ENCODE data around the gene TECTA. TPM values are rescaled to one million over a fixed set of nuclear protein-coding genes. Genes with fewer than 3 reads are reported as not detected.

The TECTA gene
- total RNA-seq: 0.87 TPM
- long read RNA-seq: 0 reads

GRCh38 chr11:121100943-121101342 is at the start of gene TECTA:
TSS of gene TECTA (plus strand) at chr11:121101243. CDS start at chr11:121102666, 1,423 bp downstream.
- no peaks in the 10 kb centered on the region for H3K27me3 ChIP-seq
- intact Hi-C loops (cut with DNase I): no loop called here
- H3K4me1 ChIP-seq: peaks cover 13% of the 10 kb centered on the region
- H3K36me3 ChIP-seq: no peaks in the 10 kb centered on the region
- no peak within 1 kb of the TSS for H3K4me3 ChIP-seq
- TF ChIP-seq CTCF (IDR thresholded peaks at IDR 0.05): no peak
- no peak within 1 kb of the TSS for H3K27ac ChIP-seq
- no peaks in the 10 kb centered on the region for H3K9me3 ChIP-seq
- DNase-seq: no peak
- no peak for ATAC-seq

GRCh38 chr11:121053244-121053643 is 47.8 kb upstream of the TECTA start:
- TF ChIP-seq CTCF (IDR thresholded peaks at IDR 0.05): no peak
- no peaks in the 10 kb centered on the region for H3K4me1 ChIP-seq
- ATAC-seq: no peak
- no peak overlapping the region for H3K4me3 ChIP-seq
- H3K27ac ChIP-seq: no peak overlapping the region
- intact Hi-C loops (cut with DNase I): no loop called here
- DNase-seq: no peak
- no peaks in the 10 kb centered on the region for H3K27me3 ChIP-seq
- peaks cover 69% of the 10 kb centered on the region for H3K36me3 ChIP-seq
- no peaks in the 10 kb centered on the region for H3K9me3 ChIP-seq

- DNase-seq: no peak
Observed at GRCh38 chr11:121054266-121054665, 46.8 kb upstream of the TECTA start.

GRCh38 chr11:121055076-121055475 is 46.0 kb upstream of the TECTA start:
- Histone ChIP-seq H3K27me3 (no peaks in the 10 kb centered on the region), H3K27ac (no peak overlapping the region), H3K4me3 (no peak overlapping the region), H3K4me1 (no peaks in the 10 kb centered on the region), H3K9me3 (no peaks in the 10 kb centered on the region), H3K36me3 (peaks cover 67% of the 10 kb centered on the region)
- DNase-seq: no peak
- intact Hi-C loops (cut with DNase I): no loop called here
- TF ChIP-seq CTCF (IDR thresholded peaks at IDR 0.05): no peak
- ATAC-seq: no peak

More at GRCh38 chr11:121054266-121054665, 46.8 kb upstream of the TECTA start:
- H3K36me3 ChIP-seq: peaks cover 70% of the 10 kb centered on the region
- H3K4me1 ChIP-seq: no peaks in the 10 kb centered on the region
- H3K27ac ChIP-seq: no peak overlapping the region
- intact Hi-C loops (cut with DNase I): no loop called here
- H3K9me3 ChIP-seq: no peaks in the 10 kb centered on the region
- no peak for TF ChIP-seq CTCF (IDR thresholded peaks at IDR 0.05)
- H3K4me3 ChIP-seq: no peak overlapping the region
- H3K27me3 ChIP-seq: no peaks in the 10 kb centered on the region
- no peak for ATAC-seq

- Histone ChIP-seq H3K9me3 (no peaks in the 10 kb centered on the region), H3K4me1 (no peaks in the 10 kb centered on the region), H3K36me3 (peaks cover 85% of the 10 kb centered on the region), H3K27ac (no peak overlapping the region), H3K4me3 (no peak overlapping the region), H3K27me3 (no peaks in the 10 kb centered on the region)
- intact Hi-C loops (cut with DNase I): no loop called here
- DNase-seq: no peak
- no peak for TF ChIP-seq CTCF (IDR thresholded peaks at IDR 0.05)
- no peak for ATAC-seq
Observed at GRCh38 chr11:121057922-121058321, 43.1 kb upstream of the TECTA start.

GRCh38 chr11:121058941-121059340 is 42.1 kb upstream of the TECTA start:
- H3K4me3 ChIP-seq: no peak overlapping the region
- no peak overlapping the region for H3K27ac ChIP-seq
- H3K9me3 ChIP-seq: no peaks in the 10 kb centered on the region
- no peak for TF ChIP-seq CTCF (IDR thresholded peaks at IDR 0.05)
- H3K36me3 ChIP-seq: peaks cover 83% of the 10 kb centered on the region
- intact Hi-C loops (cut with DNase I): no loop called here
- DNase-seq: no peak
- no peaks in the 10 kb centered on the region for H3K27me3 ChIP-seq
- no peak for ATAC-seq
- no peaks in the 10 kb centered on the region for H3K4me1 ChIP-seq

Data from upper lobe of right lung (tissue), 1 donor.